Activated naive CD4-positive, alpha-beta T cell (primary cell): ENCODE measurements around the gene NT5DC3.
"Not testable (repeated sequence)": the region's sequence is repeated elsewhere in the genome, so short reads cannot be mapped to it uniquely, and the experiment has no call there.

ENCODE experiments used
- DNase-seq, 4 experiments: peaks; one replicate each; lab custom pipeline; 2025; lab: John Stamatoyannopoulos, UW

Gene NT5DC3

GRCh38 chr12:103809639-103810038 lies 31.4 kb downstream of the NT5DC3 start:
- DNase-seq = not testable (repeated sequence)

- no peak for DNase-seq
Observed at GRCh38 chr12:103809154-103809553, 31.9 kb downstream of the NT5DC3 start.

- DNase-seq = no peak
Observed at GRCh38 chr12:103808239-103808880, 32.7 kb downstream of the NT5DC3 start.

GRCh38 chr12:103807561-103808238 lies 33.3 kb downstream of the NT5DC3 start:
- no peak for DNase-seq

GRCh38 chr12:103806803-103807202 lies 34.2 kb downstream of the NT5DC3 start:
- DNase-seq = no peak

- no peak for DNase-seq
Observed at GRCh38 chr12:103805655-103806360, 35.2 kb downstream of the NT5DC3 start.

- no peak for DNase-seq
Observed at GRCh38 chr12:103803847-103804246, 37.2 kb downstream of the NT5DC3 start.

- DNase-seq = no peak
Observed at GRCh38 chr12:103802586-103802886, 38.5 kb downstream of the NT5DC3 start.

GRCh38 chr12:103801709-103802585 lies 39.1 kb downstream of the NT5DC3 start:
- no peak for DNase-seq

GRCh38 chr12:103799857-103800771 lies 40.9 kb downstream of the NT5DC3 start:
- DNase-seq = no peak

- no peak for DNase-seq
Observed at GRCh38 chr12:103799504-103799856, 41.6 kb downstream of the NT5DC3 start.

- DNase-seq = no peak
Observed at GRCh38 chr12:103798586-103798985, 42.4 kb downstream of the NT5DC3 start.

- no peak for DNase-seq
Observed at GRCh38 chr12:103794309-103795213, 46.5 kb downstream of the NT5DC3 start.

- DNase-seq = no peak
Observed at GRCh38 chr12:103793512-103794045, 47.5 kb downstream of the NT5DC3 start.

- DNase-seq = no peak
Observed at GRCh38 chr12:103793046-103793445, 48.0 kb downstream of the NT5DC3 start.

- no peak for DNase-seq
Observed at GRCh38 chr12:103791350-103791920, 49.6 kb downstream of the NT5DC3 start.

- DNase-seq = no peak
Observed at GRCh38 chr12:103786201-103786600, 54.8 kb downstream of the NT5DC3 start.

GRCh38 chr12:103785243-103786031 lies 55.6 kb downstream of the NT5DC3 start:
- no peak for DNase-seq
